Right cardiac atrium (tissue), 5 donors: ENCODE data around the gene DPH7. TPM values are rescaled to one million over a fixed set of nuclear protein-coding genes. Genes with fewer than 3 reads are reported as not detected.
"Not testable (repeated sequence)": the region's sequence is repeated elsewhere in the genome, so short reads cannot be mapped to it uniquely, and the experiment has no call there.

ENCODE experiments used
- ATAC-seq, 2 donors: fragments of 200-7000 bp; cut with Tn5 transposase; one replicate each; pipeline versions ENCODE4 v1.8.0 to v1.9.1; 2020; ENCODE audit warnings: moderate library complexity in 2 of 2, mild to moderate bottlenecking in 1 of 2
- DNase-seq, 3 donors: peaks; one replicate each; pipeline ENCODE4 v3.0.0-alpha.2; 2020
- H3K27ac ChIP-seq: one replicate; pipeline ENCODE4 v1.5.1; 2013; ENCODE audit warnings: mild to moderate bottlenecking, low read length, control low read depth, moderate library complexity
- H3K27me3 ChIP-seq: one replicate; pipeline ENCODE4 v1.6.1; 2013; ENCODE audit not compliant: control insufficient read depth, insufficient read depth
- H3K4me1 ChIP-seq: one replicate; pipeline ENCODE4 v1.6.1; 2013; ENCODE audit warnings: low read length; ENCODE audit not compliant: control insufficient read depth, insufficient read depth
- H3K4me3 ChIP-seq: one replicate; pipeline ENCODE4 v1.5.1; 2013; ENCODE audit warnings: low read length, control low read depth
- H3K9me3 ChIP-seq: one replicate; pipeline ENCODE4 v1.6.1; 2013; ENCODE audit warnings: low read length; ENCODE audit not compliant: control insufficient read depth
- WGBS: extraction: QIAGEN DNeasy Blood & Tissue Kit; methylation state at CpG from one replicate; pipeline ENCODE4 v1.1.7; 2013; 5-methylcytosine and 5-hydroxymethylcytosine counted together
- intact Hi-C, 4 donors: fragments of 100-400 bp; cut with DNase I; formaldehyde crosslinking; loops; one replicate each; pipeline versions ENCODE4 v1.11.0 to v1.14.0; 2022 to 2023
- polyA plus RNA-seq: library from polyadenylated mRNA; stranded (reverse); fragments of 200-250 nt; gene quantifications from one replicate; pipeline ENCODE4 v1.2.3, GENCODE V29; 2013
- total RNA-seq, 4 donors: library from RNA; stranded (reverse); fragmentation: NEBNext Ultra II Directional; extraction: Animal tissue kit (Norgen Biotek cat#: 25700); gene quantifications; one replicate each; pipeline ENCODE4 v1.2.1, GENCODE V29; 2021
- donor health status: healthy with polysubstance abuse.
- donor health status: DM: no; HTN: yes; CAD: no.
- donor health status: DM: no; HTN: no; CAD: no.
- donor health status: DM: no; HTN: yes; CAD: no; lungs with severe emphysema.
- donor health status: DM: yes; HTN: yes; CAD: no.

Gene DPH7
- total and polyA plus RNA-seq, 5 donors = 17.8 to 28.1 (median 20.5) TPM

- Histone ChIP-seq H3K27me3 (no peaks in the 10 kb centered on the region), H3K4me1 (no peaks in the 10 kb centered on the region), H3K9me3 (no peaks in the 10 kb centered on the region), H3K27ac (no peak overlapping the region), H3K4me3 (no peak overlapping the region)
- ATAC-seq (peak in 1 of 2 donors; percentile 26), DNase-seq (no peak)
- intact Hi-C loops = no loop called here
- WGBS = 90% methylated on average over 23 of the region's 23 CpGs
These were observed 63.4 kb downstream of the DPH7 start for GRCh38 chr9:137515338-137515724.

GRCh38 chr9:137514691-137515337 lies 63.9 kb downstream of the DPH7 start:
- Histone ChIP-seq H3K4me3 (no peak overlapping the region), H3K27ac (no peak overlapping the region), H3K4me1 (no peaks in the 10 kb centered on the region), H3K27me3 (no peaks in the 10 kb centered on the region), H3K9me3 (no peaks in the 10 kb centered on the region)
- intact Hi-C loops = no loop called here
- DNase-seq = no peak
- 92% methylated on average over 30 of the region's 30 CpGs for WGBS
- peak in 1 of 2 donors; percentile 22 for ATAC-seq

- DNase-seq, intact Hi-C loops, H3K9me3 ChIP-seq, H3K4me3 ChIP-seq, ATAC-seq, H3K27me3 ChIP-seq, H3K27ac ChIP-seq, H3K4me1 ChIP-seq: not testable (repeated sequence)
- whole genome bisulfite sequencing = 93% methylated on average over 42 of the region's 42 CpGs
These were observed 64.7 kb downstream of the DPH7 start for GRCh38 chr9:137513801-137514570.

- H3K4me3 ChIP-seq, intact Hi-C loops, H3K4me1 ChIP-seq, H3K27me3 ChIP-seq, H3K9me3 ChIP-seq, ATAC-seq, DNase-seq, H3K27ac ChIP-seq: not testable (repeated sequence)
- 89% methylated on average over 5 of the region's 5 CpGs for WGBS
These were observed 65.6 kb downstream of the DPH7 start for GRCh38 chr9:137513136-137513535.

- H3K27me3 ChIP-seq = no peaks in the 10 kb centered on the region
- H3K4me1 ChIP-seq = no peaks in the 10 kb centered on the region
- H3K27ac ChIP-seq = no peak overlapping the region
- 88% methylated on average over 25 of the region's 25 CpGs for WGBS
- H3K9me3 ChIP-seq = no peaks in the 10 kb centered on the region
- ATAC-seq = no peak
- DNase-seq = no peak
- H3K4me3 ChIP-seq = no peak overlapping the region
- intact Hi-C loops = no loop called here
These were observed 66.8 kb downstream of the DPH7 start for GRCh38 chr9:137511758-137512463.

GRCh38 chr9:137511126-137511525 lies 67.6 kb downstream of the DPH7 start:
- H3K4me3 ChIP-seq, intact Hi-C loops, H3K4me1 ChIP-seq, H3K27ac ChIP-seq, ATAC-seq, H3K9me3 ChIP-seq, H3K27me3 ChIP-seq, DNase-seq: not testable (repeated sequence)
- WGBS = 97% methylated on average over 22 of the region's 22 CpGs

- Histone ChIP-seq H3K27ac (no peak overlapping the region), H3K4me3 (no peak overlapping the region), H3K27me3 (no peaks in the 10 kb centered on the region), H3K4me1 (no peaks in the 10 kb centered on the region), H3K9me3 (no peaks in the 10 kb centered on the region)
- 88% methylated on average over 14 of the region's 14 CpGs for WGBS
- intact Hi-C loops = no loop called here
- DNase-seq (peak in 1 of 3 donors; percentile 2), ATAC-seq (no peak)
These were observed 69.5 kb downstream of the DPH7 start for GRCh38 chr9:137509198-137509597.

- intact Hi-C loops = no loop called here
- no peak for DNase-seq
- no peaks in the 10 kb centered on the region for H3K4me1 ChIP-seq
- no peak overlapping the region for H3K4me3 ChIP-seq
- ATAC-seq = peak in 1 of 2 donors; percentile 31
- WGBS = 88% methylated on average over 26 of the region's 26 CpGs
- no peaks in the 10 kb centered on the region for H3K9me3 ChIP-seq
- H3K27ac ChIP-seq = no peak overlapping the region
- H3K27me3 ChIP-seq = no peaks in the 10 kb centered on the region
These were observed 72.0 kb downstream of the DPH7 start for GRCh38 chr9:137506702-137507171.

GRCh38 chr9:137506274-137506673 lies 72.5 kb downstream of the DPH7 start:
- no peak overlapping the region for H3K27ac ChIP-seq
- peak in 1 of 3 donors; percentile 7 for DNase-seq
- no peak overlapping the region for H3K4me3 ChIP-seq
- 89% methylated on average over 15 of the region's 15 CpGs for WGBS
- no peaks in the 10 kb centered on the region for H3K27me3 ChIP-seq
- ATAC-seq = peak; percentile 20 to 40
- intact Hi-C loops = no loop called here
- H3K9me3 ChIP-seq = no peaks in the 10 kb centered on the region
- no peaks in the 10 kb centered on the region for H3K4me1 ChIP-seq

- intact Hi-C loops = no loop called here
- H3K4me3 ChIP-seq = no peak overlapping the region
- H3K27me3 ChIP-seq = no peaks in the 10 kb centered on the region
- DNase-seq (peak in 1 of 3 donors; percentile 33), ATAC-seq (no peak)
- H3K9me3 ChIP-seq = no peaks in the 10 kb centered on the region
- WGBS = 93% methylated on average over 28 of the region's 28 CpGs
- H3K27ac ChIP-seq = no peak overlapping the region
- H3K4me1 ChIP-seq = no peaks in the 10 kb centered on the region
These were observed 73.1 kb downstream of the DPH7 start for GRCh38 chr9:137505421-137506140.
